HEK293 (cell line): ENCODE data around the gene SLFN12L.

Source experiments
- FEZF1 ChIP-seq: fragments of 450-650 bp; formaldehyde crosslinking; IDR thresholded peaks from 2 replicates; pipeline ENCODE4 v1.5.1; 2016; ENCODE audit warnings: missing biosample characterization, missing genetic modification characterization
- PRDM1 ChIP-seq: fragments of 450-650 bp; formaldehyde crosslinking; IDR thresholded peaks from 2 replicates; pipeline ENCODE4; 2016; ENCODE audit warnings: missing biosample characterization, missing genetic modification characterization
- PRDM10 ChIP-seq: fragments of 450-650 bp; formaldehyde crosslinking; IDR thresholded peaks from 2 replicates; pipeline ENCODE4 v1.5.1; 2016; ENCODE audit warnings: missing biosample characterization, missing genetic modification characterization
- SP7 ChIP-seq: fragments of 450-650 bp; formaldehyde crosslinking; IDR thresholded peaks from 2 replicates; pipeline ENCODE4 v1.5.1; 2016; ENCODE audit warnings: missing biosample characterization, missing genetic modification characterization
- TRIM28 ChIP-seq: IDR thresholded peaks from 2 replicates; pipeline ENCODE4 v1.6.1; 2011; ENCODE audit warnings: low read length, control low read depth, borderline replicate concordance
- ZBTB21 ChIP-seq: fragments of 450-650 bp; formaldehyde crosslinking; IDR thresholded peaks from 2 replicates; pipeline ENCODE4 v1.5.1; 2017; ENCODE audit warnings: missing biosample characterization, missing genetic modification characterization
- ZBTB48 ChIP-seq: fragments of 450-650 bp; formaldehyde crosslinking; IDR thresholded peaks from 2 replicates; pipeline ENCODE4 v1.5.1; 2016; ENCODE audit warnings: missing biosample characterization, missing genetic modification characterization
- ZBTB8A ChIP-seq: fragments of 450-650 bp; formaldehyde crosslinking; IDR thresholded peaks from 2 replicates; pipeline ENCODE4 v1.5.1; 2016; ENCODE audit warnings: missing biosample characterization, missing genetic modification characterization
- ZEB2 ChIP-seq: fragments of 450-650 bp; formaldehyde crosslinking; IDR thresholded peaks from 2 replicates; pipeline ENCODE4 v1.5.1; 2016; ENCODE audit warnings: missing biosample characterization, missing genetic modification characterization
- ZIC2 ChIP-seq: fragments of 450-650 bp; formaldehyde crosslinking; IDR thresholded peaks from 2 replicates; pipeline ENCODE4 v1.5.1; 2016; ENCODE audit warnings: missing biosample characterization, missing genetic modification characterization
- ZNF202 ChIP-seq: fragments of 450-650 bp; formaldehyde crosslinking; IDR thresholded peaks from 2 replicates; pipeline ENCODE4 v1.5.1; 2016; ENCODE audit warnings: missing biosample characterization, missing genetic modification characterization, borderline replicate concordance
- ZNF324 ChIP-seq: fragments of 450-650 bp; formaldehyde crosslinking; IDR thresholded peaks from 2 replicates; pipeline ENCODE4 v1.5.1; 2016; ENCODE audit warnings: missing biosample characterization, missing genetic modification characterization
- ZNF558 ChIP-seq: fragments of 450-650 bp; formaldehyde crosslinking; IDR thresholded peaks from 2 replicates; pipeline ENCODE4 v1.5.1; 2016; ENCODE audit warnings: missing biosample characterization, missing genetic modification characterization
- ZNF600 ChIP-seq: fragments of 450-650 bp; formaldehyde crosslinking; IDR thresholded peaks from 2 replicates; pipeline ENCODE4 v1.5.1; 2016; ENCODE audit warnings: missing biosample characterization, missing genetic modification characterization
- ZNF623 ChIP-seq: fragments of 450-650 bp; formaldehyde crosslinking; IDR thresholded peaks from 2 replicates; pipeline ENCODE4 v1.5.1; 2016; ENCODE audit warnings: missing biosample characterization, missing genetic modification characterization
- ZNF629 ChIP-seq: fragments of 450-650 bp; formaldehyde crosslinking; IDR thresholded peaks from 2 replicates; pipeline ENCODE4 v1.5.1; 2017; ENCODE audit warnings: missing biosample characterization, missing genetic modification characterization
- ZNF701 ChIP-seq: fragments of 450-650 bp; formaldehyde crosslinking; IDR thresholded peaks from 2 replicates; pipeline ENCODE4 v1.5.1; 2016; ENCODE audit warnings: missing biosample characterization, missing genetic modification characterization
- TF ChIP-seq, protein P1 (sequence below): fragments of 450-650 bp; formaldehyde crosslinking; conservative IDR thresholded peaks from 2 replicates; pipeline ENCODE4 v1.5.1; 2016; ENCODE audit warnings: low read depth, missing biosample characterization, missing genetic modification characterization
- TF ChIP-seq, protein P2 (sequence below): fragments of 450-650 bp; formaldehyde crosslinking; optimal IDR thresholded peaks from 2 replicates; pipeline ENCODE3; 2016; ENCODE audit warnings: missing biosample characterization, mild to moderate bottlenecking, missing genetic modification characterization

The SLFN12L gene

GRCh38 chr17:35433075-35433894 is 104.2 kb downstream of the SLFN12L start (continued):
- peak; percentile 76 for TF ChIP-seq PRDM10 (tag by site-specific recombination)
- TF ChIP-seq ZNF558 = 0 out of 2 replicates have a peak, but pooled peaks have one; percentile 72
- TF ChIP-seq, protein P1, sequence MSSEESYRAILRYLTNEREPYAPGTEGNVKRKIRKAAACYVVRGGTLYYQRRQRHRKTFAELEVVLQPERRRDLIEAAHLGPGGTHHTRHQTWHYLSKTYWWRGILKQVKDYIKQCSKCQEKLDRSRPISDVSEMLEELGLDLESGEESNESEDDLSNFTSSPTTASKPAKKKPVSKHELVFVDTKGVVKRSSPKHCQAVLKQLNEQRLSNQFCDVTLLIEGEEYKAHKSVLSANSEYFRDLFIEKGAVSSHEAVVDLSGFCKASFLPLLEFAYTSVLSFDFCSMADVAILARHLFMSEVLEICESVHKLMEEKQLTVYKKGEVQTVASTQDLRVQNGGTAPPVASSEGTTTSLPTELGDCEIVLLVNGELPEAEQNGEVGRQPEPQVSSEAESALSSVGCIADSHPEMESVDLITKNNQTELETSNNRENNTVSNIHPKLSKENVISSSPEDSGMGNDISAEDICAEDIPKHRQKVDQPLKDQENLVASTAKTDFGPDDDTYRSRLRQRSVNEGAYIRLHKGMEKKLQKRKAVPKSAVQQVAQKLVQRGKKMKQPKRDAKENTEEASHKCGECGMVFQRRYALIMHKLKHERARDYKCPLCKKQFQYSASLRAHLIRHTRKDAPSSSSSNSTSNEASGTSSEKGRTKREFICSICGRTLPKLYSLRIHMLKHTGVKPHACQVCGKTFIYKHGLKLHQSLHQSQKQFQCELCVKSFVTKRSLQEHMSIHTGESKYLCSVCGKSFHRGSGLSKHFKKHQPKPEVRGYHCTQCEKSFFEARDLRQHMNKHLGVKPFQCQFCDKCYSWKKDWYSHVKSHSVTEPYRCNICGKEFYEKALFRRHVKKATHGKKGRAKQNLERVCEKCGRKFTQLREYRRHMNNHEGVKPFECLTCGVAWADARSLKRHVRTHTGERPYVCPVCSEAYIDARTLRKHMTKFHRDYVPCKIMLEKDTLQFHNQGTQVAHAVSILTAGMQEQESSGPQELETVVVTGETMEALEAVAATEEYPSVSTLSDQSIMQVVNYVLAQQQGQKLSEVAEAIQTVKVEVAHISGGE (tag by site-specific recombination) = peak; percentile 38; the same call in 1 of the 2 replicates
- no peak for TF ChIP-seq ZNF701 (tag by site-specific recombination)
- TF ChIP-seq ZNF629 = peak; percentile 62
- TF ChIP-seq ZNF324 (tag by site-specific recombination) = peak; percentile 75
- TF ChIP-seq FEZF1 (tag by site-specific recombination) = peak; percentile 13; the same call in 1 of the 2 replicates
- 0 out of 2 replicates have a peak, but pooled peaks have one; percentile 16 for TF ChIP-seq ZNF600 (tag by site-specific recombination)
- TF ChIP-seq, protein P2, sequence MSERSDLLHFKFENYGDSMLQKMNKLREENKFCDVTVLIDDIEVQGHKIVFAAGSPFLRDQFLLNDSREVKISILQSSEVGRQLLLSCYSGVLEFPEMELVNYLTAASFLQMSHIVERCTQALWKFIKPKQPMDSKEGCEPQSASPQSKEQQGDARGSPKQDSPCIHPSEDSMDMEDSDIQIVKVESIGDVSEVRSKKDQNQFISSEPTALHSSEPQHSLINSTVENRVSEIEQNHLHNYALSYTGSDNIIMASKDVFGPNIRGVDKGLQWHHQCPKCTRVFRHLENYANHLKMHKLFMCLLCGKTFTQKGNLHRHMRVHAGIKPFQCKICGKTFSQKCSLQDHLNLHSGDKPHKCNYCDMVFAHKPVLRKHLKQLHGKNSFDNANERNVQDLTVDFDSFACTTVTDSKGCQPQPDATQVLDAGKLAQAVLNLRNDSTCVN (tag by site-specific recombination) = no peak
- no peak for TF ChIP-seq ZIC2 (tag by site-specific recombination)
- peak; percentile 57; the same call in 1 of the 2 replicates for TF ChIP-seq ZEB2 (tag by site-specific recombination)
- no peak for TF ChIP-seq ZNF202 (tag by site-specific recombination)
- TF ChIP-seq ZBTB8A (tag by site-specific recombination) = no peak
- TF ChIP-seq TRIM28 = peak; percentile 87
- TF ChIP-seq ZNF623 (tag by site-specific recombination) = no peak
- peak; percentile 74 for TF ChIP-seq SP7 (tag by site-specific recombination)
- 0 out of 2 replicates have a peak, but pooled peaks have one; percentile 31 for TF ChIP-seq ZBTB21
- peak; percentile 83 for TF ChIP-seq ZBTB48 (tag by site-specific recombination)
- 0 out of 2 replicates have a peak, but pooled peaks have one; percentile 14 for TF ChIP-seq PRDM1
